Globus pallidus (tissue), 1 donor: ENCODE data around the gene IFNA13.
A peak's percentile ranks its signal among the peaks of the same experiment; 100 is the strongest.

Experiments used
- DNase-seq: peaks from one replicate; pipeline ENCODE4 v3.0.0-alpha.2; 2015; ENCODE audit warnings: low spot score

Gene IFNA13

DNA sequence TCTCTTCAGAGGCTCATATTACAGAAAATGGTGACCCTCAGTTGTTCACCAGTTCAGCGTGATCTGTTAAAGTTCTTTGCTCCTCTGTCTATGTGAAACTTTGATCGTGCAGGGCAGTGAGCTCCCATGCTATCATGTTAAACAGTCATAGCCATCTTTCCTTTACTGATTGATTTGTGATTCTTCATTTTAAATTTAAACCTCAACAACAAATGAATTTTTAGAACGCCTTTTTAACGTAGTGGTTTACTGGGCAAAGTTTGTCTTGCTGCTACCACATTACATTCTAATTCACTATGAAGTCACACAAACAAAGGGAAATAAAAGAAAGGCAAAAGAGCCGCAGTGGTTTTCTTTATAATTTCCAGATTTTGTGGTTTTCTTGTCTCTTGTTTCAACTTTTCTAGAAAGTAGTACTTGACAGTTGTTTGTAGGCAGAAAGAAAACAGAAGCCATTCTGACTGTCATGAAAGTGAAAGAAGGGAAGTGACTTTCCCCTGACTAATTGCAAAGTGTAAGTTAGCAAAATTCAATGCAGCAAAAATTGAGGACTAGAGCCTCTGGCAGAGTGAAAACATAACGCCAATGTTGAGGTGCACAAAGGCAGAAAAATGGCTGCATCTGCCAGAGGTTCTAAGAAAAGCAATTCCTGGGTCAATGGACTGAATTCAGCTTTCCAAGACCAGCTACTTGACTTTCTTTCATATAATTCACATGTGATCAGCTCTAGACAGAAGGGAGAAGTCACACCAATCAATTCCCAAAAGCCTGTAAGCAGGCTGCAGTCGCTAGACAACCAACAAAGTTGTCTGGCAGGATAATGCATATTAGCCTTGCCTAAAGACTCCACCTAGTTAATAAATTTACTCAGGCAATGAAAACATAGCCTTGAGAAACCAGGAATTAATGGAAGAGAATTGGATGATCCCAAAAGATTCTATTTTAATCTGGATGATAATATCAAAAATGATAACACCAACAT is 10.1 kb downstream of the IFNA13 start:
- no peak for DNase-seq

DNA sequence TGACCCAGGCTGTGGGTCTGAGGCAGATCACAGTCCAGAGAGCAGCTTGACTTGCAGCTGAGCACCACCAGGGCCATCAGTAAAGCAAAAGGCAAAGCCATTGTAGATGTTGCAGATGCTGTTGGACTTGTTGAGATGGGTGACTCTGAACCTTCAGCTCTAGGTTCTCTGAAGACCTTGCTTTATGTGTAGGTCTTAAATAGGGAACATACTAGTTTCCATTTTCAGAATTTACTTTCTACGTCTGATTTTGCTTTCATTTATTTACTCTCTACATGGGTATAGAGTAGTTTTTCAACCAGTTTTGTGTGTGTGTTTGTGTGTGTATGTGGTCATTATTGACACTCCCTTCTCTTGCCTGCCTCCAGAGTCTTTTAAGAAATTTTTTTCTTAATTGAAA is 17.1 kb downstream of the IFNA13 start, which contains the start of gene IFNA6:
TSS of gene IFNA6 (minus strand) at position 101 of the 400 bp plus-strand sequence. CDS start at position 101, 0 bp downstream.
- no peak for DNase-seq

DNA sequence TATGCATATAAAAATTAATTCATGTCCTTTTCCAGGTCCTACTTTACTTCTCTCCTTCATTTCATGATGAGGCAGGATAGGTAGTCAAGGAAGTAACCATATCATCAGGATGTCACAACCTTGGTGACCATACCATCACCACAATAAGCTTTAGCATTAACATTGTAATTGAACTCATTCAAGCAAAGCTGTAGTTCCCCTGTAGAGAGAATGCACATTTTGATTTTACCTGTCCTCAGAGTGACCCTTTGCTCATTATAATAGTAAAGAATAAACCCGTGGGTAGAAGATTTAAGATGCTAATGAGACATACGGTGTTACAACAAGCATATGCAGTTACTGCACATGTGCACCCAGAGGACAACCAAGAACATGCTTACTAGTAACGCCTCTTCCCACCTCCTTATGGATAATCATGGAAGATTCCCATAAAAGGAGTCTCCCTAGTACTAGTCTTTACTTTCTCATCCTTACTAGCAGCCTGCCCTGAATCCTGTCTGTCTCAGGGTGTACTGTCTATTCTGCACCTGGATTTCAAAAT is 19.4 kb downstream of the IFNA13 start:
- no peak for DNase-seq

DNA sequence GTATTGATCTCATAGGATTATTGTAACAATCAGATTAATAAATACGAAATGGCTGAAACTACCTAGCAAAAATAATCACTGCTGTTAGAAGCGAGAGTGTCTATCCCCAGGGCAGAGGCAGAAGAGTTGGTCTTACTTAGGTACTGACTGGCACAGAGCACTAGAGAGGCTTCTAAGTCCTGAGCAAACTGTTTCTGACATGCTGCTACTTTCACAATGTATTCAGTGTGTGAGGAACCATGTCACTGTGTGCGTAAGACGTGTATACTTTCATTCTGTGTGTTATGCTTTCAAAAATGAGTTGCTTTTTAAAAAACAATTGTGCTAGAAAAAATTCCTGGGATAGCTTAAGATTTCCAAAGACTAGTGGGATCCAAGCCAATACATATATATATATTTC is 27.1 kb downstream of the IFNA13 start:
- no peak for DNase-seq

DNA sequence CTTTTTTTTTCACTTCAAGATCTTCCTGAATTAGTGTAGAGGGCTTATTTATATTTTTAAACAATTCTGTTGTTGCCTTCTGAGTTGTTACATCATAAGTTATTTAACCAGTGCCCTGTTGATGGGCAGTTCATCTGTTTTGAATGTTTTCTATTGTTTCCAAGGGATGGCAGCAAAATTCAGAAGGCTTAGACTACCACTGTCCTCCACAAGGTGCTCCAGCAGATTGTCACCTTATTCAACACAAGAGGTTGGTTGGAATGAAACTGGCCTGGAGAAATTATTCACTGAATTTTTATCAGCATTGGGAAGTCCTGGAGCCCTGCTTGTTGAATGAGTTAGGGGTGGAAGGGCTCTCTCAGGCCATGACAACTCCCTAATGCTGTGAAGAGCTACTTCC is 31.4 kb downstream of the IFNA13 start:
- peak; percentile 29 for DNase-seq

DNA sequence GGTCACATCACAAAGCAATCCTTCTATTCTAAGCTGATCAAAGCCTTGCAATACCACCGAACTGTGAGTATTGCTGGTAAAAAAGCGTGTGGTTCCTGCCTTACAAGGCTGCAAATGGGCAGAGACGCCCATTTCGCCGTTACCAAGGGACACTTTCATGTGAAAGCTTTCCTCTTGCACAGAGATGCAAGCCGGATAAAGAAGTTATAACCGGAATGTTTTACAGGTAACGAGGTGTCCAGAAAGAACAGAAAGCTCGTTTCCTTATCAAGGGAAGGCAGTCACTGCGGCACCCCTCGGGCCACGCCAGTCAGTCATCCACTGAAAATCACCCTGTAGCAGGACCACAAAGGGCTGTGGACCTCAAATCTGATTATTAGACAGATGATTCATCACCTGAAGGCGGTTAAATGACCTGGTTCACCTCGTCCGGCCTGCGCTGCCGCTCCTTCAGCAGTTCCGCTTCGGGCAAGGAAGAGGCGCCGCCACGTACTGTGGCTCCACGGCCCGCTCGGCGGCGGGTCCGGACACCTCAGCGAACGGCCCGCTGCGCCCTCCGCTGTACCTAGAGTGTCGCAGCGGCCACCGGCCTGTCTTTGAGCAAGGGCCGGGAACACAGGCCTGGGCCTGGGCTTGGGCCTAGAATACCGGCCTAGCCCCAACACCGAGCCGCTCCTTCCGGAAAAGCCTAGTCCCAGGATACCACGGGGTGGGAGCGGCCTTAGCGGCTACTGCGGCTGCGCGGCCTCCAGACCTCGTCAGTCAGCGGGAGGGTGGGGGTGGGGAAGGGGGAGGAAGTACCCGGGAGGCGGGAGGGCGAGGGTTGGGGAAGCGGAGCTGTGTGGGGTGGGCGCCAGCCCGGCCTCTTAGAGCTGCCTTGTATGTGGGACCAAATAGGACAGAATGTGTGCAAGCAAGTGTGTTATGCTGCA is 32.9 kb downstream of the IFNA13 start, which contains the start of gene KLHL9:
TSS of gene KLHL9 (minus strand) at position 704 of the 932 bp plus-strand sequence. CDS start at position 159, 545 bp downstream.
- DNase-seq: peak; percentile 95

DNA sequence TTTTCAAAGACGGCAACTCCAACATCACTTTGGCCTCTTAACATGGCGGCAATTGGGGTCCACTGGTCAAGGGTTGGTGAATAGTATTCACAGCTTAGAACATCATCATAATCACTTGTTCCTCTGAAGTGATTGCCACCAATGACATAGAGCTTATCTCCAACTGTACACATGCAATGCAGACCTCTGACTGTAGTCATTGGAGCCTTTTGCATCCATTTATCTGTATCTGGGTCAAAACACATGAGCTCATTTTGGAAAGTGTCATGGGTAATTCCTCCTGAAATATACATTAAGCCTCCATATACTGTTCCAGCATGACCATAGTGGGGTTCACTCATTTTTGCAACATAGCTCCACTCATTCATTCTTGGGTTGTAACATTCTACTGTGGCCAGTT is 34.6 kb downstream of the IFNA13 start:
- no peak for DNase-seq

DNA sequence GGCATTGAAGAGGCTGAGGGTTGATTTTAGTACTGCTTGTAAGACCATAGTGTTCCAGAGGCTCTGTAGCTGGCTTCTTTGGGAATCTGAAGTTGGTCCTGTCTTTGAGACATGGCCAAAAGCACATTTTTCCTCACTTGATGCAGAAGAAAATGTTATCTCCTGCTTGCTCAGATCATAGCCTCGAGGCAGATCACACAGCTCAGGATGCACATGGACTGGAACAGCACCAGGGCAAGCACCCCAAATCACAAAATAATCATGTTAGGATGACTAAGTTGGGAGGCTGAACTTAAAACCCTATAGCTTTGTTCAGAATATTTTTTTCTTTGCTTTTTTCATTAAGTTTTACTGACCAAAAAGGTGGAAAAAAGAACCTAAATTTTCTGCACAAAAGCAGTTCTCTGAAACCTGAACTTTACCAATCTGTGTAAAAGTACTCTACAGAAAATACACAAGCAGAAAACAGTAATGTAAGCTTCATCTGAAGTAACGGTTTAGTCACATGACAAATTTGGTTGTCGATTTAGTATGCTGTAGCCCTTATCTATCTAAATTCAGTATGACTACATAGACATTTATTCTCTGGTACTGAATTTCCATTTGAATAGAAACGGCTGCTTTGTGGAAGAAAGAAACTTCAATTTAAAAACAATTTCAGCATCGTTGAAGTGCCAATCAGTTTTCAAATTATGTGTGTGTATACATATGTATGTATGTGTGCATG is 36.0 kb downstream of the IFNA13 start:
- no peak for DNase-seq

DNA sequence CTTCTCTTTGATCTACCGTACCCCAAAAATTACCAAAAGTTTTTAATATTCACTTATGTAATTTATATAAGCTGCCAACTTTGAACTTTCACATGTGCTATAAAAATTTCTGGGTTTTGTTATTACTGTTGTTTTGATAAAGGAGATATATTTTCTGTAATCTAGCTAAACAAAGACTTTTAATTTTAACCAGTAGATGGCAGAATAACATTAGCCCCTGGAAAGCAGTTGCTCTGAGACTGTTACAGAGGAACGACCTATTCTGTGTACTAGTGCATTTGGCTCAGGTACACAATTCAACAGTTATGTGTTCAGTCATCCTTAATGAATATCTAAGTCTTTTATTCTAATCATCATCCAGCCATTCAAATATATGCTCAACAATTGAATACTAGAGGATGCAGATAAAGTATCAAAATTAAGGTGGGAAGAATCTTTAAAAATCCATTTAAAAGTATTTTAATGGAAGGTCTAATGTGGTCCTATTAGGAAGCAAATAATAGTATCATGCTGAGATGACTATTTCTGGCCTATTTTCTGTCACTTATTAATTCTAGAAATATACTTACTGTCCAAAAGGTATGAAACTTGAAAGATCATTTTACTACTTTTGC is 41.2 kb downstream of the IFNA13 start:
- DNase-seq: peak; percentile 62

DNA sequence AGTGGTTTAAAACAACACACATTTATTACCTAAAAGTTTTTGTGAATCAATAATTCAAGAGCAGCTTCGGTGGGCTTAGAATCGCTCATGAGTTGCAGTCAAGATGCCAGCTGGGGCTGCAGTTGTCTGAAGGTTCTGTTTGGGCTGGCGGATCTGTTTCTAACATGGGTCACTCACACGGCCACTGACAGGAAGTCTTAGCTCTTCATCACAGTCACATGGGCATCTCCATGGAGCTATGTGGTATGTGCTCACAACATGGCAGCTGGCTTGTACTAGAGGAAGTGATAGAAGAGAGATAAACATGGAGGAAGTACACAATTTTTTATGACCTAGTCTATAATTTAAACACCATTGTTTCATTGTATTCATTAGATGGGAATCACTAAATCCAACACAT is 43.8 kb downstream of the IFNA13 start:
- DNase-seq: no peak

DNA sequence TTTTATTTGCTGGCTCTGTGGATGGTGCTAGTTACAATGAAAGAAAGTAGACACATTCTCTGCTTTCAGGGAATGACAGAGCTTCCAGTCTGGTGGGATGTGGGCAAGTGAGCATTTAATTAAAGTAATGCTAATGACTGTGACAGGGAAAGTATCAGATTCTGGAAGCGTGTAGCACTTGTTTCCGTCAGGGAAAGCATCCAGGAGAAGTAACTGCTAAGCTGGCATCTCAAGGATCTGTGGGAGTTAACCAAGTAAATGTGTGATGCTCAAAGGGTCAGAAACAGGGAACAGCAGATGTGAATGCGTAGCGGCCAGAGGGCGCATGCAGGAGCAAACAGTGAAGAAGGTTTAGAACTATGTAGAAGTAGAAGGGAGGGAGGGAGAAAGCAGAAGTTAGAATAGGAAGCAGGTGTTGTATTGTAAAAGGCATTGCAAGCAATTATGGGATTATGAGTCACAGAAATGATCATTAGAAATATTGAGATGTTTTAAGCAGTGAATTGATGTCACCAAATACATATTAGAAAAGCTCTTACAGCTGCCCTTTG is 44.9 kb downstream of the IFNA13 start:
- no peak for DNase-seq

DNA sequence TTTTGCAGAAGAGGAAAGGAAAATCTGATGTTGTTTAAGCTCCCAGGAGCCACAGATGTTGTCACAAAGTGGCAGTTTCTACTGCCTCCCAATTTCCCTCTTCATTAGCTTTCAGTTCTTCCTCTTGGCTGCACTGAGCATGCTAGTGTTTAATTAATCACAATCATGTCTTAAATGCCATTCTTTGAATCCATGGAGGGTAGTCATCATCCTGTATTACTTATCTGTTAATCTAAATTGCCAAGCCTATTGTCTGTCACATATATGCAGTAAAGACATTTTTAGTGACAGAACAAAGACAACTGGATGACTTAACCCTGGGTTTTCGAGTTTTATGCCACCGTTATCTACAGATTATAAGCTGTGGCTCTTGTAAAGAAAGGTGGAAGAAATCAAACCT is 47.4 kb downstream of the IFNA13 start:
- DNase-seq: no peak

DNA sequence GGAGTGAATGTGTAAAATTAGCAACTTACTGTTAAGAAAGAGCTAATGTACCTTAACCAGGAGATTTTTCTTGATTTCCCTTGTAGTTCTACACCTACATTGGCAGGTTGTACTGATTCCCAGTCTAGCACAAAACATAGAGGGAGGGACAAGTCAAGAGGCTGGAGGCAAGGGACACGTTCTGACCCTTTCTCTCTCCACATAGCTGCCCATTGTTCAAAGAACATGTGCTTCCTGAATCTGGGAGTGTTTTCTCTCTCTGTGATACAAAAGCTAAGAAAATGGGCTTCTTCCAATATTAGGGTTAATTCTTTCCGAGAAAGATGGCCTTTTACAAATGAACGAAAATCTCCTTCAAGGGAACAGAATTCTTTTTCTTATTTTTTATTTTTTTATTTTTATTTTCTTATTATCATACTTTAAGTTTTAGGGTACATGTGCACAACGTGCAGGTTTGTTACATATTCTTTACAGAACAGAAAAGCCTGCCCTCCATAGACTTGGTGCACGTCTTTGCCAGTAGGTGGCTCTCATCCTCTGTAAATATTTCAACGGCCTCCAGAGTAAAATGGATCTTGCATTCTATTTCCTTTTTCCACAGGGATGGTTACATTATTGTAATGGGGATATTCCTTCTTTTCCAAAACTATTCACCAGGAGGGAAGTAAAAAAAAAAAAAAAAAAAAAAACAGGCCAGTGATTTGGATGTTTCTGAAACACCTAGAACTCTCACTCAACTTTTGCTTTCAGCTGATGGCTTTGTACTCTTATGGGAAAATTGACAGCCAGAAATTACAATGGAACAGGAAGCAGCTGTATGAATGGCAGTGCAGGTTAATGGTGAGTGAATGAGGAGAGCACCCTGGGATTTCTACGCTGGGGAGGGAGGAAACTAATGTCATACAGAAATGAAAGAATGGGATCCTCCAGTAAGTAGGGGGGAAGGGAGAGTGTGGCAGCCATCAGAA is 49.6 kb downstream of the IFNA13 start:
- peak; percentile 62 for DNase-seq
